ENCODE data around the gene CCT5.
A peak's percentile ranks its signal among the peaks of the same experiment; 100 is the strongest.
"Not testable (repeated sequence)": the region's sequence is repeated elsewhere in the genome, so short reads cannot be mapped to it uniquely, and the experiment has no call there.

Gene CCT5

DNA sequence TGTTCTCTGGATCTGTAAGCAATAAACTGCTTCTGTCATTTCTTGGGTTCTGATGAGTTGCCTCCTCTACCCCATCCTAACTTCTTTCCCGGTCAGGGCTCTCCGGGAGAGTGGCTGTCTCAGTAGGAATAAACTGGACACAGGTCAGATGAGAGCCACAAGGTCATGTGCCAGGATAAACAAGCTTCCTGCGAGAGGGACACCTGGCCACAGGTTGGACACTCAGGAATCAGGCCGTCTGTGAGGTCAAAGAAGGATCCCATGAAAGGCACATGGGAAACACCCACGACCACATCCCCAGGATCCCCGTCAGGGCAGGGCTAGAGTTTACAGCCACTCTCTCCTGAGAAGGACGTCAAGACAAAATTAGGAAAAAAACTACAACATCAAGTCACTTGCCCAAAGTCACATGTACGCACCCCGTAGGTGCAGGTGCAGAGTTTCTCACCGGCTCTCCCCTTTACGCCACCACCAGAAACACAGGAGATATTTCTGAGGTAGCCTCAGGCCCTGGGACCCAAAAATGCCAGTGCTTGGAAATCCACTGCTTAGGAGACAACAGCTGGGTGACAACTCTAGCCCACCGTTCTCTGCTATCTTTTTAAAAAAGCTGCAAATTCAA is 28.7 kb downstream of the CCT5 start:
- DNase-seq, result no peak

DNA sequence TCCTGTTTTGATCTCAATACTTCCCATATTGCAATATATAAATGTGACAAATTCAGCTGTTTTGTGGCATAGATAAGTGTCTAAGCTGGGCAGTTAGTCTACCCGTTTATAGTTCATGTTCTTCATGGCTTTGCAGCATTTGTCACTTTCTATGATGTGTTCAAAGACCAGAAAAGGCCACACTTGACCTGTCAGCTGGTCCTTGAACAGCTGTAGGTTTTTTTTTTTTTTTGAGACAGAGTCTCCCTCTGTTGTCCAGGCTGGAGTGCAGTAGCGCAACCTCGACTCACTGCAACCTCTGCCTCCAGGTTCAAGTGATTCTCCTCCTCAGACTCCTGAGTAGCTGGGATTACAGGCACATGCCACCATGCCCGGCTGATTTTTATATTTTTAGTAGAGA is 29.2 kb downstream of the CCT5 start:
- DNase-seq, result no peak

DNA sequence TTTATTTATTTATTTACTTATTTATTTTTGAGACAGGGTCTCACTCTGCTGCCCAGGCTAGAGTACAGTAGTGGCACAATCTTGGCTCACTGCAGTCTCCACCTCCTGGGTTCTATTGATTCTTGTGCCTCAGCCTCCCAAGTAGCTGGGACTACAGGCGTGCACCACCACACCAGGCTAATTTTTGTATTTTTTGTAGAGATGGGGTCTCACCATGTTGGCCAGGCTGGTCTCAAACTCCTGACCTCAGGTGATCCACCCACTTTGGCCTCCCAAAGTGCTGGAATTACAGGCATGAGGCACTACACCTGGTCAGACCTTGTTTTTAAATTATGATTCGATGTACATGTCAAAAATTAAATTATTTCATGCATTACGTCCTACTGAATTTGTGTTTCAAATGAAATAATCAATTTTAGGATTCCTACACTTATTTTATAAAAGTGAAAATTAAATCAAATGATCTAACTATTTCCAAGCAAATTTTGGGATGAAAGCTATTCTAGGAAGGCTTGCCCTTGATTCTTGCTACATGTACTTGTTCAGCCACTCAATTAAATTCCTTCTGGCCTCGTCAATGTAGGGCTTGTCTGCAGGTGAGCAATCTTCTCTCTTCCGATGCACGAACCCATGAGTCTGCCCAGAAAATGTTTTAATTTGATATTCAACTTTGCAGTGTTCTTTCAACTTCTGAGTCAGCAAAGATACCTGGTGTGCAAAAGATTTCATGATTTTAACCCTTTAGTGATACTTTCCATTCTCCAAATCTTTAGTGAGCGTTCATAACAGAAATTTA is 30.0 kb downstream of the CCT5 start:
- DNase-seq, result no peak

DNA sequence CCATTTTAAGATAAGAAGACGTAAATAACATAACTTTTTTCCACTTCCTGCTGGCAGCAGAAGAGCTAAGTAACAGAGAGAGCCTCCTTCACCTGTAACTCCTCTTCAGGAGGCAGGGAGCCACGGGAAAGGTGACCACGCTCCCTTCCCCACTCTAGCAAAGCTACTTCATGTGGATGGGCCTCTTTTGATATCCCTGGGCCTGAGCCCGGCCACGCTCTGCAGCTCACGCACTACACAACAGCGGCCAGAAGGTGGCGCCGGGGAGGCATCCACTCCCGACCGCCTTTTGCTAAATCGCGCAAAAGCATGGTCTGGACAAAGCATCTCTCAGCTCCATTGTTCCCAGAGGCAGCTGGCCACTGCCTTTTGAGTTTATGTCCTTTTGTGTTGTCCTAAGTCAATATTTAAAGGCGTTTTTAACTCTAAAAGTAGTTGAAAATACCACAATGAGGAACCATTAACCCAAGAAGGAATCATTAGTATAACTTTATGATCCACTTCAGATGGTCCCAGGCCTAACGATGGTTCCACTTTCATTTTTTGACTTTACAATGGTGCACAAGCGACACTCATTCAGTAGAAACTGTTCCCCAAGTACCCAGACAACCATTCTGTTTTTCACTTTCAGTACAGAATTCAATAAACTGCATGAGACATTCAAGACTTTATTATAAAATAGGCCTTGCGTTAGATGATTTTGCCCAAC is 34.0 kb downstream of the CCT5 start:
- peak; percentile 74 to 91 (median 89) for DNase-seq

DNA sequence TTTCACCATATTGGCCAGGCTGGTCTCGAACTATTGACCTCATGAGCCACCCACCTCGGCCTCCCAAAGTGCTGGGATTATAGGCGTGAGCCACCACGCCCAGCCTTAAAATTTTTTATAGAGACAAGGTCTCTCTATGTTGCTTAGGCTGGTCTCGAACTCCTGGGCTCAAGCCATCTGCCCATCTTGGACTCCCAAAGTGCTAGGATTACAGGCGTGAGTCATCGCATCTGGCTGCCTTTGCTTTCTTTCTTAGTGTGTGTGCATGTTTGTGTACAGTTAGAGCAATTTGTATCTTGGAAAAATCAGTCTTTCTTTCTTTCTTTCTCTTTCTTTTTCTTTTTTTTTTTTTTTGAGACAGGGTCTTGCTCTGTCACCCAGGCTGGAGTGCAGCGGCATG is 35.3 kb downstream of the CCT5 start:
- DNase-seq, result not testable (repeated sequence)

DNA sequence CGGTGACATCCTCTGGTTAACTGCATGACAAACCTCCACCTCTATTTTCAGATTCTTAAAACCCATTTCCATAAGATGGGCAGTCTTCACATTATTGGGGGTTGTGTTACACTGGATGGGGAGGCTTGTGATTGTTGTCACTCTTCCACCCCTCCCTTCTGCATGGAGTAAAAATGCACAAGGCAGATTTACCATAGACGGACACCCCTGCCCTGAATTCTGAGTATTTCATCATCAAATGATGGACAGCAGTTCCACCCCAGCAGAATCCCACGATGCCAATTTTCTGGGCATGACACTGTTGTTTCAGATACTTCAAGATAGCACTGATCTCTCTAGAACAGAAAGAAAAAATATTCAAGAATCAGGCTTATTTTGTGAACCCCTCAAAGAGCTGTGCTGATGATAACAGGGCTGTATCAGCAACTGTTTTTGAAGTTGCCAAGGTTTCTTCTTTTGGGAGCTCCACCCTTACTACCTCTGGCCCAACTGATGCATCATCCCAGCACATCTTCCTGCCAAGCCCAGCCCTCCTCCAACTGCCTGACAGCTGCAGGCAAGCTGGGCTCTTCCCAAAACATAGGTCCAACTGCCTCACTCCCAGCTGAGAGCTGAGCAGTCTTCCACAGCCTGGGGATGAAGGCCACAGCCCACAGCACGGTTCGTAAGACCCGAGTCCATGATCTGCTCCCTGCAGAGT is 36.2 kb downstream of the CCT5 start:
- DNase-seq, result no peak

DNA sequence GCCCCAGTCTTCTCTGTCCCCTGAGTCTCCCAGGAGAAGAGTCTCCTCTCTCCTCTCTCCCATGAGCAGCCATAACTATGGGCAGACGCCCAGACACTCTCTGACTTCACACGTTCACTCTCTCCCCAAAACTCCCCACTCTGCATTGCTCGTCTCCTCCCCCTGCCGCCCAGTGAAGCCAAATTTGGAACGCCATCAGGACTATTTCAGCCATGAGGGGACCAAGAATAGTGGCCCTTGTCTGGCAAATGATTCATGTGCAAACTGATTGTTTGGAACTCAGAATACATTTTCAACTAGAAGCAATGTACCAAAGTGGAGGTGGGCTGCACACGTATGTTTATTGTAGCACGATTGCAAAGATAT is 36.8 kb downstream of the CCT5 start:
- no peak for DNase-seq

DNA sequence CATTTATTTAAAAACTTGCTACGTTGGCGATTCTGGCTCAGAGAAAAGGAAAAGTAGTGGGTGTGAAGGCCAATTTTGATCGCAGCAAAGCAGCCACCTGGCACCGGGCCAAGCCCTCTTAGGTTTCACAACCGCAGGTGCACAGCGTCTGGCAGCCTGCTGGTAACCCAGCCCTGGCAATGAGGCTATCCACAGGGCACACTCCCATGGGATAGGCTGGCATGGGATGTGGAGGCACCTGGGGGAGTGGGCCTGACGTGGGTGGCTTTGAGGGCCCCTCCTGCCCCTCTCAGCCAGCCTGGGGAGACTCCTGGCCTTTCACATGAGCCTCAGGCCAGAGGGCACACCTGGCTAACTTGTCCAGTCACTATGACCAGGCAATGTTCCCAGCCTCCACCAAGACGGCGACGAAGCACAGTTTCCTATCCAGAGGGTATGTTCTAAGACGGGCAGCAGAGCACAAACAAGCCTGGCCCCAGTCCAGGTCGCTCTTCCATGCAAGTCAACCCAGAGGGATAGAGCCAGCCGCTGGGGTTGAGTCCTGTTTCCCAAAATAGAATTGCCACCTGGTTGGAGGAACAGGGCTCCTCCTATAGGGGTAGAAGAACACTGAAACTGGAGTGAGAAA is 38.6 kb downstream of the CCT5 start:
- DNase-seq, result no peak

DNA sequence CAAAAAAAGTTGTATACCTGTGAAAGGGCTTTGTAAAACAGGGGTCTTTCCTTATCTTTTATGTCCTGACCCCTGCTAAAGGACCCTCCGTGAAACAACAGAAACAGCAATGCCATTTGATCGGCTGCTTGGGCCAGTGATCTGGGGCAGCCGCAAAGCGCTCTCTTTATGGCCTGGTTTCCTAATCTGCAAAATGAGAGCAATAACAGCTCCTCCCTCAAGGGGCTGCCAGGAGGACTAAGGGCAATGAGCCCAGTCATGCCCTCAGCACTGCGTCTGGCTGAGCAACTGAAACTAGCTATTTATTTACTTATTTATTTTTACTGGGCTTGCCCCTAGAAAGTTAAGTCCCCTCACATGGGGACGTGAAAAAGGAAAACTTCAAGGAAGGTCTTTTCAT is 39.3 kb downstream of the CCT5 start:
- no peak for DNase-seq

DNA sequence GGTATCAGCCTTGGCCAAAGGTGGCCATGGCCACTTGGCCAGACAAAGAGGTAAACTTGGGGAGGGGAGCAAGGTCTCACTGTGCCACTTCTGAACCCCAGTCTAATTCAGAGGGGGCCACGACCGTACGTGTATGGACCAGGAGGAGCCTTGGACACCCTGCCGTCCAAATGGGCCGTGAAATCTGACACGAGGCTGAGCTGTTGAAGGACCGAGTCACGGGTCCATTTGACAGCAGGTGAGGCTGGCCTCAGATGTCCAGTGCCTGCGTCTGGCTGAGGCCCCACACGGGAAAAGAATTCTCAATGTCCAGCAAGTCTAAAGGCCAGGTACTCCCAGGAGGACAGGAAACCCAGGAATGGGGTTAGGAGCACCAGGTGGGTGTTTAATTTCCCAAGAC is 39.9 kb downstream of the CCT5 start:
- DNase-seq, result no peak

DNA sequence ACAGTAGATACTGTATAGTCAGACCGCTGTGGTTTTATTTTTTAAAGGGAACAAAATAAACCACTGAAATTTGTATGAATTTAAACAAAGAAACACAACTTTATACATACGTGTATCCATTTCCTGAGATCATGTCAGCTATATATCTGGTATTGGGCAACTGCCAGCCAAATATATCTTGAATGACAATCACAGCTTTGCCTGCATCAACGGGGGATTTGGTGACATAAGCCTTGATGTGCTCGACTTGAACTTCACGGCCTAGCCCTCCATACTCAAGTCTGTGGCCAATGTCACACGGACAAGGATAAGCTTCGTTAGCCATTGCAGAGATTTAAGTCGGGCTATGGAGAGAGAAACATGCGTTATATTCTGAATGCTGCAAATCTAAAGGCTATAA is 40.4 kb downstream of the CCT5 start:
- DNase-seq, result no peak

DNA sequence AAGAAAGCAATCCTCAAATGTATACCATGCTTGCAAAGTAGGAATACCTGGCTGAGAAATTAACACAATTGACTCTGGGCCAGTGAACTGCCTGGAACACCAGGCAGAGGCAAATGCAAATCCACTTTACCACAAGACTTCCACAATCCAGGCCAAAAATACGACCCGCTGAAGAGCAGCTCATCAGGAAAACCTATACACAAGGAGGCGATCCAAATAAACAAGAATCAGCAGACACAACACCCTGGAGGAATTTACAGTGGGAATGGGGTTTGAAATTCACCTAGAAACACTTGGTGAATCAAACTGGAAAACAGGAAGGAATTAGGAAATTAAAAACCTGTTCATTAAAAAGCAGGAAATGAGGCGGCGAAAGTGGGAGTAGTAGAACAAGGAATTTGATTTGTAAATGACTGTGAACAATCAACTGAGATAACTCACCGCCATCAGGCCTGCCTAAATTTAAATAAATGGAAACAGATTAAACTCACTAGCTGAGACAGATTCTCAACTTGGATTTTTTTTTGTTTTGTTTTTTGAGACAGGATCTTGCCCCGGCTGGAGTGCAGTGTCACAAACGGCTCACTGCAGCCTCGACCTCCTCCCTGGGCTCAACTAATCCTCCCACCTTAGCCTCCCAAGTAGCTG is 41.7 kb downstream of the CCT5 start:
- DNase-seq, result no peak

DNA sequence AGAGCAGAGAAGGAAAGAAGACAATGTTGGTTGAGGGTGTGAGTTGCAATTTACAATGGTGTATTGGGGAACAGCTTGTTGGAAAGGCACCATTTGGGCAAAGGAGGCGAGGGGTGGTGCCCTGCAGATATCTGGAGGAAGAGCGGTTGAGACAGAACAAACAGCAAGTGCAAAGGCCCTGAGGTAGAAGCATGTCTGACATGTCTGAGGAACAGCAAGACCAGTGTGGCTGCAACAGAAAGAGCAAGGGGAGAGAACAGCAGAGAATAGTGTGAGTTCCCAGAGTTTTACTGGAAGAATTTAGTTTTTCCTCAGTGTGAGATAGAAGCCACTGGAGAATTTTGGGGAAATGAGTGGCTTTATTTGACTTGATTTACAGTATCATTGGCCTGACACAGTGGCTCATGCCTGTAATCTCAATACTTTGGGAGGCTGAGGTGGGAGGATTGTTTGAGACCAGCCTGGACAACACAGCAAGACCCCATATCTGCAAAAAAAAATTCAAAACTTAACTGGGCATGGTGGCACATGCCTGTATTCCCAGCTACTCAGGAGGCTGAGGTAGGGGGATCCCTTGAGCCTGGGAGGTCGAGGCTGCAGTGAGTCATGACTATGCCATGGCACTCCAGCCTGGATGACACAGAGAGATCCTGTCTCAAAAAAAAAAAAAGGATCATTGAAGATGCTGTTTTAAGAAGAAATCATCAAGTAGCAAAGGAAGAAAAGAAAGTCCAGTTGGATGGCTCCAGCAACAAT is 44.0 kb downstream of the CCT5 start:
- no peak for DNase-seq

DNA sequence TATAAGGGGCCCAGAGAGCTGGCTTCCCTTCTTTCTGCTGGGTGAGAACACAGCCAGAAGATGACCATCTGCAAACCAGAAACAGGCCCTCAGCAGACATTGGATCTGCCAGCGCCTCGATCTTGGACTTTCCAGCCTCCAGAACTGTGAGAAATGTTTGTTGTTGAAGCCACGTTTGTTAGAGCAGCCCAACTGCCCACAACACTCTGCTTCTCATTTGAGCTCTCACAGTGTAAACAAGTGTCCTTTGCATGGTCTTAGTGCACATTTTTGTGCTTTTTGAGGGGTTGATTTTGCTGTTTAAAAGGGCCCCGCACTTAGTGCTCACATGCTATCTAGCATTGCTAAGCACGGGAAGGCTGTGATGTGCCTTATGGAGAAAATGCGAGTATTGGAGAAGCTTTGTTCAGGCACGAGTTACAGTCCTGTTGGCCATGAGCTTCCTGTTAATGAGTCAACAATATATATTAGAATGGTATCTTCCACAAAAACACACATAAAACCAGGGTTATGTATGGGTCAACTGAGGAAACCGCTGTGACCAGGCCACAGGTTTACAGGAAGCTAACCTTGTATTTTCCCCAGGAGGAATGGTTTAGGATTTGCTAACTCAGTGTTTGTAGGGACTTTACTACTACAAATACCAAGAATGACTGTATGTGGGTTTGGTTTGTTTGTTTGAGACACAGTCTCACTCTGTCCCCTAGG is 45.7 kb downstream of the CCT5 start:
- no peak for DNase-seq

DNA sequence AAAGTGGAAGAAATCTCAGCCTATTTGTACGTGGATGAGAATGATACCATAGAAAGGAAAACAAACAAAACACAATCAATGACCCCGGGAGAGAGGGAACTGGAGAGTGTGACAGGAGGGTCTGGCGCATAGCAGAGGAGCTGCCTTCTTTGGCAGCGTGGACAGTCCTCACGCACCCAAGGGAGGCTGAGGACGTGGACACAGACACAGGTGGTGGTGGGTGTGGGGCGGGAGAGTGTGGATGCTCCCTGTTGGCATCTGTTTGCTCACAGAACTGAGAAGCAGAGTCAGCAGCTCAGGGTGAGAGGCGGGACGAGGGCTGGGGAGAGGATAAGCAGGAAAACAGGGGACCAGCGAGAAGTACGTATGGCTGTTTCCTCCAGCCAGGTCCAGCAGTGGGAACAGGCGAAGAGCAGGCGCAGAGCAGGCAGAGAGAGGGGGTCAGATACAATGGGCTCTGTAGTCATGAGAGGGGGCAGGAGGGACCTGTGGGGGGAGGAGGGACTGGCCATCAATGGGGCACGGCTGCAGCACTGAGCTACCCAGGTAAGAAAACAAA is 47.6 kb downstream of the CCT5 start:
- no peak for DNase-seq

DNA sequence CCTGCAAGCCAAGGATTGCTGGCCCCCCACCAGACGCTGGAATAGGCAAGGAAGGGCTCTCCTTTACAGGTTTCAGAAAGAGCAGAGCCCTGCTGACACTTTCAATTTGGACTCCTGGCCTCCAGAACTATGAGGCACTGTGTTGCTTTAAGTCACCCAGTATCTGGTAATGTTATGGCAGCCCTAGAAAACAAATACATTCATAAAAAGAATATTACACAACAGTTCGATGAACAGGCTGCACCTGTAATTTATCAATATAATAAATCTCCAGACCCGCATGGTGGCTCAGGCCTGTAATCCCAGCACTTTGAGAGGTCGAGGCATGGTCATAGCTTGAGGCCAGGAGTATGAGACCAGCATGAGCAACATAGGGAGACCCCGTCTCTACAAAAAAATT is 50.2 kb downstream of the CCT5 start:
- DNase-seq, result no peak

DNA sequence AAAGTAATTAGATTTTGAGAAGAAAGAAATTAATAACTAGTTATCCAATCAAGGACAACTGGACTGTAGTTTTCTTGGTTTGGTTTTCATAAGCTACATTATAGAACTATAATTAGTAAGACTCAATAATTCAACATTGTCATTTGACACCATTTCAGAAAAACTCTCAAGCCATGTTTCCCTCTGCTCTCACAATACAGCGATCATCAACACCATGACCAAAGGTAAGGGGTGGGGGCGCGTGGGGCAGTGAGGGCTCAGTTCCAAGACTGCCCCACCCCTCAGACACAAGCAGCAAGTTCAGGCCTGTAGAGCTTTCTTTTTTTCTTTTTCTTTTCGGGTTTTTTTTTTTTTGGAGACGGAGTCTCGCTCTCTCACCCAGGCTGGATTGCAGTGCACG is 51.2 kb downstream of the CCT5 start:
- no peak for DNase-seq

DNA sequence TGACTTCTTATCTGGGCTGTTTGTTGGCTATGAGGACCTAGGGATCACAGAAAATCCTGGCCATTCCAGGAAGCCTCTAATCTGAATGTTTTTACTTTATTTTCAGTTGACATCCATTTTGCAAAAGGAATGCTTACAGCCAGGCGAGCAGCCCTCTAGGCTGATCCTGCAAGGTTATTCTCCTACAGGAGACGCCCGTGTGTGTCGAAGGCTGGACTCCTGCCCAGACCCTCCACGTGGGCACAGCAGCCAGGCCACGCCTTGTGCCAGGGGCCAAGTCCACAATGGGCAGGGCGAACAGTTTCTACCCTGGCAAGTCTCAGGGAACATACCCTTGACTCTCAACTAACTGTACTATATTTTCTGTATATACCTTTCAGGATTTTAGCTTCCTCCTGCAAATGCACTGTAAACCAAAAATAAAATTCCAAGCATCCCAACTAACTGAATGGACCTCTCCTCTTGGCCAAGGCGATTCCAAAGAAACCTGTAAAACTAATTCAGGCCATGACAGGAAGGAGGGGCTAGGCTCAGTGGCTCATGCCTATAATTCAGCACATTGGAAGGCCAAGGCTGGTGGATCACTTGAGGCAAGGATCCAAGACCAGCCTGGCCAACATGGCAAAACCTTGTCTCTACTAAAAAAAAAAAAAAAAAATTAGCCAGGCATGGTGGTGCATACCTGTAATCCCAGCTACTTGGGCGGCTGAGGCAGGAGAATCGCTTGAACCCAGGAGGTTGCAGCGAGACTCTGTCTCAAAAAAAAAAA is 51.9 kb downstream of the CCT5 start:
- no peak for DNase-seq

DNA sequence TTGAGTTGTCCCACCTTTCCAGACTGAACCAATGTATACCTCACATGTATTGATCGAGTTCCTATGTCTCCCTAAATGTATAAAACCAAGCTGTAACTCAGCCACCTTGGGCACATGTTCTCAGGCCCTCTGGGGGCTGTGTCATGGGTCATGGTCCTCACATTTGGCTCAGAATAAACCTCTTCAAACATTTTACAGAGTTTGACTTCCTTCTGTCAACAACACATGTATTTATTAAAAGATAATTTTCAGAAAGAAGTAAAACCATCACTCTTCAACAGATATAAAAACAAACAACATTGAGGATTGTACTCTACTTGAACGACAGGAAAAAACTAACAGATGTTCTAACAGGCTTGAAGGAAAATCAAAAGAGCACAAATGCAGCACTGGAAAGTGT is 53.1 kb downstream of the CCT5 start:
- DNase-seq, result no peak

DNA sequence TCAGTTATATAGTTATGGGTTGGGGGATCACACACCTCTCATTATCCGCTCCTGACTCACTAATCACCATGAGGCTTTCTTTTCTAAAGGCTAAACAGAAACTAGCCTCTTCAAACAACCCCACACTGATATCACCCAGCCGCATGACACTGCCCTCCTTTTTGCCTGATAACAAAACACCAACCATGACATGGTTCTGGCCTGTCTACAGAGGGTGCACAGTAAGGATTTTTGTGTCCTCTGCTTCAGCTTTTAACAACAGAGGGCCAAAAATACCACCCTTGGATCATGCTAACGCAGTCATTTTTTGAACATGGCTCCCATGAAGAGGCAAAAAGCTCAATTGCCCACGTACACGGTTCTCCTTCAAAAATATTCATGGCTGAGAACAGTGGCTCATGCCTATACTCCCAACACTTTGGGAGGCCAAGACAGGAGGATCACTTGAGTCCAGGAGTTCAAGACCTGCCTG is 53.7 kb downstream of the CCT5 start:
- no peak for DNase-seq
